ENCODE data around the gene RHEB. TPM values are rescaled to one million over a fixed set of nuclear protein-coding genes. Genes with fewer than 3 reads are reported as not detected.

RHEB gene
- total and polyA plus RNA-seq, 2 experiments from 2014 or later = 101 to 239 TPM

GRCh38 chr7:151511270-151511669 is 8.4 kb downstream of the RHEB start (continued):
- no peak for TF ChIP-seq ETS1 (IDR thresholded peaks at IDR 0.05)
- TF ChIP-seq, protein P1, sequence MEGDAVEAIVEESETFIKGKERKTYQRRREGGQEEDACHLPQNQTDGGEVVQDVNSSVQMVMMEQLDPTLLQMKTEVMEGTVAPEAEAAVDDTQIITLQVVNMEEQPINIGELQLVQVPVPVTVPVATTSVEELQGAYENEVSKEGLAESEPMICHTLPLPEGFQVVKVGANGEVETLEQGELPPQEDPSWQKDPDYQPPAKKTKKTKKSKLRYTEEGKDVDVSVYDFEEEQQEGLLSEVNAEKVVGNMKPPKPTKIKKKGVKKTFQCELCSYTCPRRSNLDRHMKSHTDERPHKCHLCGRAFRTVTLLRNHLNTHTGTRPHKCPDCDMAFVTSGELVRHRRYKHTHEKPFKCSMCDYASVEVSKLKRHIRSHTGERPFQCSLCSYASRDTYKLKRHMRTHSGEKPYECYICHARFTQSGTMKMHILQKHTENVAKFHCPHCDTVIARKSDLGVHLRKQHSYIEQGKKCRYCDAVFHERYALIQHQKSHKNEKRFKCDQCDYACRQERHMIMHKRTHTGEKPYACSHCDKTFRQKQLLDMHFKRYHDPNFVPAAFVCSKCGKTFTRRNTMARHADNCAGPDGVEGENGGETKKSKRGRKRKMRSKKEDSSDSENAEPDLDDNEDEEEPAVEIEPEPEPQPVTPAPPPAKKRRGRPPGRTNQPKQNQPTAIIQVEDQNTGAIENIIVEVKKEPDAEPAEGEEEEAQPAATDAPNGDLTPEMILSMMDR (conservative IDR thresholded peaks at IDR 0.05; ENCODE audit: low read depth in 2 of 2) = no peak
- TF ChIP-seq NANOG (IDR thresholded peaks at IDR 0.05; ENCODE audit: borderline replicate concordance) = no peak
- no peak for TF ChIP-seq ZNF331 (CRISPR knock-in tag; IDR thresholded peaks at IDR 0.05; ENCODE audit: low read depth)
- no peak for TF ChIP-seq EZH2phosphoT487 (IDR thresholded peaks at IDR 0.05; ENCODE audit: unreplicated experiment)
- TF ChIP-seq POLR2AphosphoS5 (IDR thresholded peaks at IDR 0.05; ENCODE audit: low read depth) = no peak
- no peak for TF ChIP-seq EZH2 (IDR thresholded peaks at IDR 0.05; ENCODE audit: low read depth, unreplicated experiment)

- Mint-ChIP-seq H3K27ac (peak overlapping the region; percentile 6; the same call in 1 of the 2 replicates), H3K36me3 (ENCODE audit: low read depth) (no peaks in the 10 kb centered on the region), H3K9me3 (no peaks in the 10 kb centered on the region), H3K27me3 (ENCODE audit: insufficient read depth, low read depth, poor library complexity) (peaks cover 4% of the 10 kb centered on the region), H3K4me3 (no peak overlapping the region; the same call in 2 of the 3 replicates), H3K4me1 (peaks cover 74% of the 10 kb centered on the region)
- Histone ChIP-seq H3K9me2 (ENCODE audit: insufficient read depth) (no peaks in the 10 kb centered on the region), H3K4me1 (ENCODE audit: insufficient read depth) (peaks cover 90% of the 10 kb centered on the region), H3K27me3 (ENCODE audit: insufficient read depth) (no peaks in the 10 kb centered on the region), H4K20me1 (replicated peaks; ENCODE audit: insufficient read depth) (peaks cover 96% of the 10 kb centered on the region), H3K27ac (ENCODE audit: low read depth) (peak overlapping the region; percentile 20; the same call in 1 of the 2 replicates), H2AFZ (no peak overlapping the region), H3K36me3 (ENCODE audit: insufficient read depth) (no peaks in the 10 kb centered on the region), H3F3A (replicated peaks; ENCODE audit: low read depth) (no peaks in the 10 kb centered on the region), H3K4me2 (peak overlapping the region; percentile 23; the same call in 1 of the 2 replicates), H3K79me2 (replicated peaks; ENCODE audit: insufficient read depth) (peaks cover 100% of the 10 kb centered on the region), H3K4me3 (no peak overlapping the region)
- DNase-seq (ENCODE audit: low spot score) = no peak
- ATAC-seq = no peak
- TF ChIP-seq ETS1 (IDR thresholded peaks at IDR 0.05) (no peak), EZH2phosphoT487 (IDR thresholded peaks at IDR 0.05; ENCODE audit: unreplicated experiment) (no peak), REST (IDR thresholded peaks at IDR 0.05; ENCODE audit: unreplicated experiment) (no peak), STAT1 (IDR thresholded peaks at IDR 0.05; ENCODE audit: unreplicated experiment) (no peak)
- TF ChIP-seq, protein P2, sequence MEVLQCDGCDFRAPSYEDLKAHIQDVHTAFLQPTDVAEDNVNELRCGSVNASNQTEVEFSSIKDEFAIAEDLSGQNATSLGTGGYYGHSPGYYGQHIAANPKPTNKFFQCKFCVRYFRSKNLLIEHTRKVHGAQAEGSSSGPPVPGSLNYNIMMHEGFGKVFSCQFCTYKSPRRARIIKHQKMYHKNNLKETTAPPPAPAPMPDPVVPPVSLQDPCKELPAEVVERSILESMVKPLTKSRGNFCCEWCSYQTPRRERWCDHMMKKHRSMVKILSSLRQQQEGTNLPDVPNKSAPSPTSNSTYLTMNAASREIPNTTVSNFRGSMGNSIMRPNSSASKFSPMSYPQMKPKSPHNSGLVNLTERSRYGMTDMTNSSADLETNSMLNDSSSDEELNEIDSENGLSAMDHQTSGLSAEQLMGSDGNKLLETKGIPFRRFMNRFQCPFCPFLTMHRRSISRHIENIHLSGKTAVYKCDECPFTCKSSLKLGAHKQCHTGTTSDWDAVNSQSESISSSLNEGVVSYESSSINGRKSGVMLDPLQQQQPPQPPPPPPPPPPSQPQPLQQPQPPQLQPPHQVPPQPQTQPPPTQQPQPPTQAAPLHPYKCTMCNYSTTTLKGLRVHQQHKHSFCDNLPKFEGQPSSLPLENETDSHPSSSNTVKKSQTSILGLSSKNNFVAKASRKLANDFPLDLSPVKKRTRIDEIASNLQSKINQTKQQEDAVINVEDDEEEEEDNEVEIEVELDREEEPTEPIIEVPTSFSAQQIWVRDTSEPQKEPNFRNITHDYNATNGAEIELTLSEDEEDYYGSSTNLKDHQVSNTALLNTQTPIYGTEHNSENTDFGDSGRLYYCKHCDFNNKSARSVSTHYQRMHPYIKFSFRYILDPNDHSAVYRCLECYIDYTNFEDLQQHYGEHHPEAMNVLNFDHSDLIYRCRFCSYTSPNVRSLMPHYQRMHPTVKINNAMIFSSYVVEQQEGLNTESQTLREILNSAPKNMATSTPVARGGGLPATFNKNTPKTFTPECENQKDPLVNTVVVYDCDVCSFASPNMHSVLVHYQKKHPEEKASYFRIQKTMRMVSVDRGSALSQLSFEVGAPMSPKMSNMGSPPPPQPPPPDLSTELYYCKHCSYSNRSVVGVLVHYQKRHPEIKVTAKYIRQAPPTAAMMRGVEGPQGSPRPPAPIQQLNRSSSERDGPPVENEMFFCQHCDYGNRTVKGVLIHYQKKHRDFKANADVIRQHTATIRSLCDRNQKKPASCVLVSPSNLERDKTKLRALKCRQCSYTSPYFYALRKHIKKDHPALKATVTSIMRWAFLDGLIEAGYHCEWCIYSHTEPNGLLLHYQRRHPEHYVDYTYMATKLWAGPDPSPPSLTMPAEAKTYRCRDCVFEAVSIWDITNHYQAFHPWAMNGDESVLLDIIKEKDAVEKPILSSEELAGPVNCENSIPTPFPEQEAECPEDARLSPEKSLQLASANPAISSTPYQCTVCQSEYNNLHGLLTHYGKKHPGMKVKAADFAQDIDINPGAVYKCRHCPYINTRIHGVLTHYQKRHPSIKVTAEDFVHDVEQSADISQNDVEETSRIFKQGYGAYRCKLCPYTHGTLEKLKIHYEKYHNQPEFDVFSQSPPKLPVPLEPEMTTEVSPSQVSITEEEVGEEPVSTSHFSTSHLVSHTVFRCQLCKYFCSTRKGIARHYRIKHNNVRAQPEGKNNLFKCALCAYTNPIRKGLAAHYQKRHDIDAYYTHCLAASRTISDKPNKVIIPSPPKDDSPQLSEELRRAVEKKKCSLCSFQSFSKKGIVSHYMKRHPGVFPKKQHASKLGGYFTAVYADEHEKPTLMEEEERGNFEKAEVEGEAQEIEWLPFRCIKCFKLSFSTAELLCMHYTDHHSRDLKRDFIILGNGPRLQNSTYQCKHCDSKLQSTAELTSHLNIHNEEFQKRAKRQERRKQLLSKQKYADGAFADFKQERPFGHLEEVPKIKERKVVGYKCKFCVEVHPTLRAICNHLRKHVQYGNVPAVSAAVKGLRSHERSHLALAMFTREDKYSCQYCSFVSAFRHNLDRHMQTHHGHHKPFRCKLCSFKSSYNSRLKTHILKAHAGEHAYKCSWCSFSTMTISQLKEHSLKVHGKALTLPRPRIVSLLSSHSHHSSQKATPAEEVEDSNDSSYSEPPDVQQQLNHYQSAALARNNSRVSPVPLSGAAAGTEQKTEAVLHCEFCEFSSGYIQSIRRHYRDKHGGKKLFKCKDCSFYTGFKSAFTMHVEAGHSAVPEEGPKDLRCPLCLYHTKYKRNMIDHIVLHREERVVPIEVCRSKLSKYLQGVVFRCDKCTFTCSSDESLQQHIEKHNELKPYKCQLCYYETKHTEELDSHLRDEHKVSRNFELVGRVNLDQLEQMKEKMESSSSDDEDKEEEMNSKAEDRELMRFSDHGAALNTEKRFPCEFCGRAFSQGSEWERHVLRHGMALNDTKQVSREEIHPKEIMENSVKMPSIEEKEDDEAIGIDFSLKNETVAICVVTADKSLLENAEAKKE (CRISPR knock-in tag; IDR thresholded peaks at IDR 0.05) = no peak
Observed at GRCh38 chr7:151509670-151510333, 9.9 kb downstream of the RHEB start.

Data from GM23338 (cell line).